Neural cell (in vitro differentiated cells): Measurements from ENCODE around the gene MYCBPAP. TPM values are rescaled to one million over a fixed set of nuclear protein-coding genes. Genes with fewer than 3 reads are reported as not detected.

Experiments used
- H2AFZ ChIP-seq: fragments of 200-600, 300-800 bp; sonication (generic), shearing (Covaris generic); 2 replicates; pipeline ENCODE4 v1.6.0; 2014; ENCODE audit warnings: low read depth, mild to moderate bottlenecking, antibody characterized with exemption, low read length, moderate library complexity
- H3F3A ChIP-seq: fragments of 200-600 bp; shearing (Covaris generic); 2 replicates; pipeline ENCODE4 v1.6.1; 2016; ENCODE audit warnings: mild to moderate bottlenecking, moderate library complexity, mixed read lengths, antibody characterized with exemption, low read length; ENCODE audit not compliant: insufficient read depth, poor library complexity, severe bottlenecking
- H3K27ac ChIP-seq: fragments of 200-600, 300-800 bp; sonication (generic), shearing (Covaris generic); 2 replicates; pipeline ENCODE4 v1.5.1; 2014; ENCODE audit warnings: mild to moderate bottlenecking, low read length, moderate library complexity
- H3K27me3 ChIP-seq: fragments of 300-800, 200-600 bp; sonication (generic), shearing (Covaris generic); 2 replicates; pipeline ENCODE4 v1.6.0; 2014; ENCODE audit warnings: mild to moderate bottlenecking, low read depth, low read length, moderate library complexity; ENCODE audit not compliant: insufficient read depth
- H3K36me3 ChIP-seq: fragments of 300-800, 200-600 bp; sonication (generic), shearing (Covaris generic); 2 replicates; pipeline ENCODE4 v1.5.1; 2014; ENCODE audit warnings: mild to moderate bottlenecking, antibody characterized with exemption, low read length, moderate library complexity; ENCODE audit not compliant: insufficient read depth
- H3K4me2 ChIP-seq: fragments of 300-800, 200-600 bp; sonication (generic), shearing (Covaris generic); 2 replicates; pipeline ENCODE4 v1.6.0; 2014; ENCODE audit warnings: mild to moderate bottlenecking, low read length
- H3K4me3 ChIP-seq: fragments of 300-800, 200-600 bp; sonication (generic), shearing (Covaris generic); 2 replicates; pipeline ENCODE4 v1.5.1; 2014; ENCODE audit warnings: mild to moderate bottlenecking, low read length, moderate library complexity
- H3K79me2 ChIP-seq: fragments of 200-600 bp; shearing (Covaris generic); replicated peaks from 2 replicates; pipeline ENCODE4 v1.6.0; 2014; ENCODE audit warnings: mild to moderate bottlenecking, low read length, moderate library complexity; ENCODE audit not compliant: insufficient read depth
- H3K9ac ChIP-seq: fragments of 300-800, 200-600 bp; sonication (generic), shearing (Covaris generic); 2 replicates; pipeline ENCODE4 v1.6.1; 2016; ENCODE audit warnings: mild to moderate bottlenecking, low read length, mixed read lengths
- H3K9me2 ChIP-seq: fragments of 200-600 bp; shearing (Covaris generic); 2 replicates; pipeline ENCODE4 v1.6.1; 2016; ENCODE audit warnings: mild to moderate bottlenecking, low read length, mixed read lengths; ENCODE audit not compliant: insufficient read depth
- H3K9me3 ChIP-seq: fragments of 200-600, 300-800 bp; sonication (generic), shearing (Covaris generic); 2 replicates; pipeline ENCODE4 v1.6.1; 2016; ENCODE audit warnings: mild to moderate bottlenecking, mixed run types, low read length, moderate library complexity, mixed read lengths
- H4K20me1 ChIP-seq: fragments of 200-600 bp; shearing (Covaris generic); 2 replicates; pipeline ENCODE4 v1.6.1; 2016; ENCODE audit warnings: mild to moderate bottlenecking, mixed run types; ENCODE audit not compliant: insufficient read depth
- CTCF ChIP-seq: fragments of 450-650 bp; IDR thresholded peaks from 2 replicates; pipeline ENCODE4 v1.5.1; 2014; ENCODE audit warnings: antibody characterized with exemption, mild to moderate bottlenecking, moderate library complexity; ENCODE audit not compliant: poor library complexity, severe bottlenecking
- EP300 ChIP-seq: fragments of 450-650 bp; conservative IDR thresholded peaks from 2 replicates; pipeline ENCODE4 v1.6.1; 2014; ENCODE audit warnings: antibody characterized with exemption, mild to moderate bottlenecking, moderate library complexity; ENCODE audit not compliant: poor library complexity, severe bottlenecking
- EZH2 ChIP-seq: fragments of 200-600, 300-800 bp; shearing (Covaris generic), sonication (generic); IDR thresholded peaks from 2 replicates; pipeline ENCODE4 v1.6.1; 2014; ENCODE audit warnings: antibody characterized with exemption, low read length, borderline replicate concordance, mild to moderate bottlenecking; ENCODE audit not compliant: insufficient read depth, poor library complexity, severe bottlenecking
- MXI1 ChIP-seq: fragments of 450-650 bp; conservative IDR thresholded peaks from 2 replicates; pipeline ENCODE4 v1.6.1; 2014; ENCODE audit warnings: antibody characterized with exemption, mild to moderate bottlenecking; ENCODE audit not compliant: poor library complexity, severe bottlenecking
- POLR2AphosphoS5 ChIP-seq: IDR thresholded peaks from 2 replicates; pipeline ENCODE4 v1.6.1; 2012
- RAD21 ChIP-seq: fragments of 450-650 bp; conservative IDR thresholded peaks from 2 replicates; pipeline ENCODE4 v1.6.1; 2014; ENCODE audit warnings: antibody characterized with exemption, mild to moderate bottlenecking, moderate library complexity
- REST ChIP-seq: IDR thresholded peaks from 2 replicates; pipeline ENCODE4 v1.6.1; 2012; ENCODE audit warnings: borderline replicate concordance
- SMC3 ChIP-seq: fragments of 450-650 bp; conservative IDR thresholded peaks from 2 replicates; pipeline ENCODE4 v1.6.1; 2014; ENCODE audit warnings: antibody characterized with exemption, mild to moderate bottlenecking, moderate library complexity; ENCODE audit not compliant: poor library complexity
- TAF1 ChIP-seq: IDR thresholded peaks from 2 replicates; pipeline ENCODE4 v1.6.1; 2012; ENCODE audit warnings: low read depth
- polyA plus RNA-seq: library from polyadenylated mRNA; depleted of rRNA; stranded (reverse); fragments of >200 nt; gene quantifications from 2 replicates; pipeline ENCODE4 v1.2.3, GENCODE V29; 2014

MYCBPAP gene
- polyA plus RNA-seq, 1 donor from 2014 or later, result 0.35 TPM

GRCh38 chr17:50533185-50533584, 24.9 kb downstream of the MYCBPAP start:
- Histone ChIP-seq H3K79me2 (no peaks in the 10 kb centered on the region), H3F3A (no peaks in the 10 kb centered on the region), H3K4me2 (no peak overlapping the region), H3K27me3 (peaks cover 24% of the 10 kb centered on the region), H3K36me3 (no peaks in the 10 kb centered on the region), H3K9ac (no peak overlapping the region), H4K20me1 (no peaks in the 10 kb centered on the region), H3K9me2 (no peaks in the 10 kb centered on the region), H3K9me3 (no peaks in the 10 kb centered on the region), H2AFZ (no peak overlapping the region), H3K4me3 (no peak overlapping the region), H3K27ac (no peak overlapping the region)
- no peak for TF ChIP-seq EP300
- no peak for TF ChIP-seq POLR2AphosphoS5
- TF ChIP-seq MXI1, result no peak
- no peak for TF ChIP-seq REST
- TF ChIP-seq CTCF, result no peak
- no peak for TF ChIP-seq RAD21
- TF ChIP-seq TAF1, result no peak
- TF ChIP-seq EZH2, result no peak
- TF ChIP-seq SMC3, result no peak

- H3F3A ChIP-seq, result no peaks in the 10 kb centered on the region
- H3K4me3 ChIP-seq, result no peak overlapping the region
- peaks cover 24% of the 10 kb centered on the region for H3K27me3 ChIP-seq
- H3K79me2 ChIP-seq, result no peaks in the 10 kb centered on the region
- no peak overlapping the region for H3K27ac ChIP-seq
- no peak overlapping the region for H3K9ac ChIP-seq
- no peaks in the 10 kb centered on the region for H3K9me2 ChIP-seq
- no peak overlapping the region for H2AFZ ChIP-seq
- H3K36me3 ChIP-seq, result no peaks in the 10 kb centered on the region
- TF ChIP-seq RAD21 (no peak), SMC3 (no peak), POLR2AphosphoS5 (no peak), REST (no peak), MXI1 (no peak), EP300 (no peak), EZH2 (no peak)
- no peak overlapping the region for H3K4me2 ChIP-seq
- no peaks in the 10 kb centered on the region for H3K9me3 ChIP-seq
- H4K20me1 ChIP-seq, result no peaks in the 10 kb centered on the region
Measured at GRCh38 chr17:50533720-50534148, 25.5 kb downstream of the MYCBPAP start.
